Liver (tissue), 3 donors: ENCODE results near the gene HMX3.

ENCODE experiments used
- FOXA2 ChIP-seq: IDR thresholded peaks from 2 replicates; pipeline ENCODE4 v1.6.1; 2016; ENCODE audit warnings: antibody characterized with exemption
- JUND ChIP-seq, 2 donors: IDR thresholded peaks; 2 replicates each; pipeline ENCODE4 v1.6.1; 2016; ENCODE audit warnings: antibody characterized with exemption in 2 of 2
- RAD21 ChIP-seq, 2 donors: IDR thresholded peaks; 2 replicates each; pipeline ENCODE4 v1.6.1; 2016; ENCODE audit warnings: antibody characterized with exemption in 2 of 2, mild to moderate bottlenecking in 2 of 2
- RXRA ChIP-seq, 2 donors: IDR thresholded peaks; 2 replicates each; pipeline ENCODE4 v1.6.1; 2017 to 2018; ENCODE audit warnings: antibody characterized with exemption in 2 of 2, mild to moderate bottlenecking in 1 of 2
- SP1 ChIP-seq: IDR thresholded peaks from 2 replicates; pipeline ENCODE4 v1.6.1; 2018; ENCODE audit warnings: antibody characterized with exemption, mild to moderate bottlenecking
- TAF1 ChIP-seq: conservative IDR thresholded peaks from 2 replicates; pipeline ENCODE4 v1.6.1; 2016; ENCODE audit warnings: antibody characterized with exemption, mild to moderate bottlenecking
- YY1 ChIP-seq: IDR thresholded peaks from 2 replicates; pipeline ENCODE4 v1.6.1; 2016; ENCODE audit warnings: antibody characterized with exemption, mild to moderate bottlenecking
- TF ChIP-seq, protein P1 (sequence below): IDR thresholded peaks from 2 replicates; pipeline ENCODE4 v1.6.1; 2016; ENCODE audit warnings: antibody characterized with exemption, mild to moderate bottlenecking
- TF ChIP-seq, protein P2 (sequence below): fragments of 150-350 bp; IDR thresholded peaks from 2 replicates; pipeline ENCODE4 v1.5.1; 2017; ENCODE audit warnings: improper control_type of control experiment, low read depth, low read length; ENCODE audit not compliant: missing input control
- TF ChIP-seq, protein P3 (sequence below): IDR thresholded peaks from 2 replicates; pipeline ENCODE4 v1.6.1; 2016; ENCODE audit warnings: antibody characterized with exemption
- TF ChIP-seq, protein P4 (sequence below): IDR thresholded peaks from 2 replicates; pipeline ENCODE4 v1.6.1; 2016; ENCODE audit warnings: antibody characterized with exemption
- TF ChIP-seq, protein P5 (sequence below): IDR thresholded peaks from 2 replicates; pipeline ENCODE4 v1.6.1; 2016; ENCODE audit warnings: antibody characterized with exemption
- donor health status: healthy.
- donor health status: healthy.

DNA sequence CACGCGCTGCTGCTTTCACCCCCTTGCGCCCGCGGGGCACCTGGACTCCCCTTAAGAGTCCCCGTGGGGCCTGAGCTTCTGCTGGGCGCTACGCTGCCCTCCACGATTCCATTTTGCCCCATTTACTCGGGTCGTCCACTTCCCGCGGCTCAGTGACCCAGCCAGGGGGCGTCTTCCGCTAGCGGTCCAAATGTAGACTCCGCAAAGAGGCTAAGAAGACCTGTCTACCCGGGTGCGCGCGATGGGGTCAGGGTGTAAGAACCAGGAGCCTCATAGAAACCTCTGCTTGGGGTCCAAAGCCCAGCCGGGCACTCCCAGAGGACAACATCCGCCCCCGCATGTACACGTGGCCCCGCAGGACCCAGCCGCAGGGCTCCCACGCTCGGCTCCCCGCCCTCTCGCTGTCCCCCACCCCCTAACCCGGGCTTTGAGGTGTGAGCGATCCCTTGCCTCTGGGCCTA is 7.0 kb downstream of the HMX3 start:
- TF ChIP-seq, protein P1, sequence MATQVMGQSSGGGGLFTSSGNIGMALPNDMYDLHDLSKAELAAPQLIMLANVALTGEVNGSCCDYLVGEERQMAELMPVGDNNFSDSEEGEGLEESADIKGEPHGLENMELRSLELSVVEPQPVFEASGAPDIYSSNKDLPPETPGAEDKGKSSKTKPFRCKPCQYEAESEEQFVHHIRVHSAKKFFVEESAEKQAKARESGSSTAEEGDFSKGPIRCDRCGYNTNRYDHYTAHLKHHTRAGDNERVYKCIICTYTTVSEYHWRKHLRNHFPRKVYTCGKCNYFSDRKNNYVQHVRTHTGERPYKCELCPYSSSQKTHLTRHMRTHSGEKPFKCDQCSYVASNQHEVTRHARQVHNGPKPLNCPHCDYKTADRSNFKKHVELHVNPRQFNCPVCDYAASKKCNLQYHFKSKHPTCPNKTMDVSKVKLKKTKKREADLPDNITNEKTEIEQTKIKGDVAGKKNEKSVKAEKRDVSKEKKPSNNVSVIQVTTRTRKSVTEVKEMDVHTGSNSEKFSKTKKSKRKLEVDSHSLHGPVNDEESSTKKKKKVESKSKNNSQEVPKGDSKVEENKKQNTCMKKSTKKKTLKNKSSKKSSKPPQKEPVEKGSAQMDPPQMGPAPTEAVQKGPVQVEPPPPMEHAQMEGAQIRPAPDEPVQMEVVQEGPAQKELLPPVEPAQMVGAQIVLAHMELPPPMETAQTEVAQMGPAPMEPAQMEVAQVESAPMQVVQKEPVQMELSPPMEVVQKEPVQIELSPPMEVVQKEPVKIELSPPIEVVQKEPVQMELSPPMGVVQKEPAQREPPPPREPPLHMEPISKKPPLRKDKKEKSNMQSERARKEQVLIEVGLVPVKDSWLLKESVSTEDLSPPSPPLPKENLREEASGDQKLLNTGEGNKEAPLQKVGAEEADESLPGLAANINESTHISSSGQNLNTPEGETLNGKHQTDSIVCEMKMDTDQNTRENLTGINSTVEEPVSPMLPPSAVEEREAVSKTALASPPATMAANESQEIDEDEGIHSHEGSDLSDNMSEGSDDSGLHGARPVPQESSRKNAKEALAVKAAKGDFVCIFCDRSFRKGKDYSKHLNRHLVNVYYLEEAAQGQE = no peak
- TF ChIP-seq, protein P2, sequence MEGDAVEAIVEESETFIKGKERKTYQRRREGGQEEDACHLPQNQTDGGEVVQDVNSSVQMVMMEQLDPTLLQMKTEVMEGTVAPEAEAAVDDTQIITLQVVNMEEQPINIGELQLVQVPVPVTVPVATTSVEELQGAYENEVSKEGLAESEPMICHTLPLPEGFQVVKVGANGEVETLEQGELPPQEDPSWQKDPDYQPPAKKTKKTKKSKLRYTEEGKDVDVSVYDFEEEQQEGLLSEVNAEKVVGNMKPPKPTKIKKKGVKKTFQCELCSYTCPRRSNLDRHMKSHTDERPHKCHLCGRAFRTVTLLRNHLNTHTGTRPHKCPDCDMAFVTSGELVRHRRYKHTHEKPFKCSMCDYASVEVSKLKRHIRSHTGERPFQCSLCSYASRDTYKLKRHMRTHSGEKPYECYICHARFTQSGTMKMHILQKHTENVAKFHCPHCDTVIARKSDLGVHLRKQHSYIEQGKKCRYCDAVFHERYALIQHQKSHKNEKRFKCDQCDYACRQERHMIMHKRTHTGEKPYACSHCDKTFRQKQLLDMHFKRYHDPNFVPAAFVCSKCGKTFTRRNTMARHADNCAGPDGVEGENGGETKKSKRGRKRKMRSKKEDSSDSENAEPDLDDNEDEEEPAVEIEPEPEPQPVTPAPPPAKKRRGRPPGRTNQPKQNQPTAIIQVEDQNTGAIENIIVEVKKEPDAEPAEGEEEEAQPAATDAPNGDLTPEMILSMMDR = no peak
- TF ChIP-seq, protein P3, sequence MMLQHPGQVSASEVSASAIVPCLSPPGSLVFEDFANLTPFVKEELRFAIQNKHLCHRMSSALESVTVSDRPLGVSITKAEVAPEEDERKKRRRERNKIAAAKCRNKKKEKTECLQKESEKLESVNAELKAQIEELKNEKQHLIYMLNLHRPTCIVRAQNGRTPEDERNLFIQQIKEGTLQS = no peak
- TF ChIP-seq RAD21 (IDR thresholded peaks at IDR 0.05) (no peak), RXRA (IDR thresholded peaks at IDR 0.05) (no peak), JUND (IDR thresholded peaks at IDR 0.05) (no peak), SP1 (no peak), YY1 (no peak), TAF1 (no peak), FOXA2 (no peak)
- TF ChIP-seq, protein P4, sequence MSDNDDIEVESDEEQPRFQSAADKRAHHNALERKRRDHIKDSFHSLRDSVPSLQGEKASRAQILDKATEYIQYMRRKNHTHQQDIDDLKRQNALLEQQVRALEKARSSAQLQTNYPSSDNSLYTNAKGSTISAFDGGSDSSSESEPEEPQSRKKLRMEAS = no peak
- TF ChIP-seq, protein P5, sequence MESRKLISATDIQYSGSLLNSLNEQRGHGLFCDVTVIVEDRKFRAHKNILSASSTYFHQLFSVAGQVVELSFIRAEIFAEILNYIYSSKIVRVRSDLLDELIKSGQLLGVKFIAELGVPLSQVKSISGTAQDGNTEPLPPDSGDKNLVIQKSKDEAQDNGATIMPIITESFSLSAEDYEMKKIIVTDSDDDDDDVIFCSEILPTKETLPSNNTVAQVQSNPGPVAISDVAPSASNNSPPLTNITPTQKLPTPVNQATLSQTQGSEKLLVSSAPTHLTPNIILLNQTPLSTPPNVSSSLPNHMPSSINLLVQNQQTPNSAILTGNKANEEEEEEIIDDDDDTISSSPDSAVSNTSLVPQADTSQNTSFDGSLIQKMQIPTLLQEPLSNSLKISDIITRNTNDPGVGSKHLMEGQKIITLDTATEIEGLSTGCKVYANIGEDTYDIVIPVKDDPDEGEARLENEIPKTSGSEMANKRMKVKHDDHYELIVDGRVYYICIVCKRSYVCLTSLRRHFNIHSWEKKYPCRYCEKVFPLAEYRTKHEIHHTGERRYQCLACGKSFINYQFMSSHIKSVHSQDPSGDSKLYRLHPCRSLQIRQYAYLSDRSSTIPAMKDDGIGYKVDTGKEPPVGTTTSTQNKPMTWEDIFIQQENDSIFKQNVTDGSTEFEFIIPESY = no peak
